Suprapubic skin (tissue), 4 donors: ENCODE results near the gene KRTAP5-3. TPM values are rescaled to one million over a fixed set of nuclear protein-coding genes. Genes with fewer than 3 reads are reported as not detected.
"Not testable (repeated sequence)": the region's sequence is repeated elsewhere in the genome, so short reads cannot be mapped to it uniquely, and the experiment has no call there.

Experiments
- DNase-seq, 2 donors: peaks; one replicate each; pipeline ENCODE4 v3.0.0-alpha.2; 2019; ENCODE audit warnings: low spot score in 2 of 2
- H3K27ac ChIP-seq: fragments of 200-600 bp; sonication (generic); one replicate; pipeline ENCODE4 v1.5.1; 2019
- H3K27me3 ChIP-seq: fragments of 200-600 bp; sonication (generic); one replicate; pipeline ENCODE4 v1.5.1; 2019
- H3K36me3 ChIP-seq: fragments of 200-600 bp; sonication (generic); one replicate; pipeline ENCODE4 v1.5.1; 2019
- H3K4me1 ChIP-seq: fragments of 200-600 bp; sonication (generic); one replicate; pipeline ENCODE4 v1.5.1; 2019
- H3K4me3 ChIP-seq: fragments of 200-600 bp; sonication (generic); one replicate; pipeline ENCODE4 v1.5.1; 2019; ENCODE audit warnings: mild to moderate bottlenecking
- H3K9me3 ChIP-seq: fragments of 200-600 bp; sonication (generic); one replicate; pipeline ENCODE4 v1.5.1; 2019
- CTCF ChIP-seq, 2 donors: fragments of 200-600 bp in 1 of 2; fragments of 450-650 bp in 1 of 2; sonication (generic) in 1 of 2; IDR thresholded peaks; one replicate each; pipeline ENCODE4 v1.5.1; 2016 to 2019; ENCODE audit warnings: antibody characterized with exemption in 2 of 2, mild to moderate bottlenecking in 1 of 2, moderate library complexity in 1 of 2
- EP300 ChIP-seq: sonication (generic); formaldehyde crosslinking; IDR thresholded peaks from one replicate; pipeline ENCODE4 v1.6.1; 2017; ENCODE audit warnings: antibody characterized with exemption
- POLR2A ChIP-seq, 2 donors: fragments of 450-650 bp; IDR thresholded peaks; one replicate each; pipeline ENCODE4 v1.6.1; 2017; ENCODE audit warnings: antibody characterized with exemption in 2 of 2, mild to moderate bottlenecking in 2 of 2, moderate library complexity in 2 of 2
- POLR2AphosphoS5 ChIP-seq, 3 donors: sonication (generic); formaldehyde crosslinking; IDR thresholded peaks; one replicate each; pipeline ENCODE4 v1.6.1; 2017; ENCODE audit warnings: antibody characterized with exemption in 3 of 3
- WGBS: methylation state at CpG from one replicate; pipeline ENCODE4 v1.1.5; 2018; 5-methylcytosine and 5-hydroxymethylcytosine counted together
- total RNA-seq, 4 donors: library from RNA; depleted of rRNA; stranded (reverse); fragments of >200 nt; gene quantifications; one replicate each; pipeline ENCODE4 v1.1.0, GENCODE V29; 2016

KRTAP5-3 gene
- total RNA-seq, 4 donors from 2014 or later, result 3.7 to 14.9 (median 4.4) TPM; not detected in 1

GRCh38 chr11:1597331-1597993, 10.8 kb downstream of the KRTAP5-3 start:
- Histone ChIP-seq H3K4me1 (no peaks in the 10 kb centered on the region), H3K9me3 (no peaks in the 10 kb centered on the region), H3K27ac (no peak overlapping the region), H3K4me3 (no peak overlapping the region), H3K27me3 (peaks cover 47% of the 10 kb centered on the region), H3K36me3 (no peaks in the 10 kb centered on the region)
- 78% methylated on average over 10 of the region's 10 CpGs for WGBS
- TF ChIP-seq POLR2AphosphoS5 (IDR thresholded peaks at IDR 0.05) (no peak), CTCF (IDR thresholded peaks at IDR 0.05) (no peak), EP300 (no peak), POLR2A (IDR thresholded peaks at IDR 0.05) (no peak)
- DNase-seq, result no peak

- not testable (repeated sequence) for DNase-seq, H3K4me1 ChIP-seq, H3K9me3 ChIP-seq, H3K27ac ChIP-seq, H3K36me3 ChIP-seq, H3K4me3 ChIP-seq
- H3K27me3 ChIP-seq, result peaks cover 56% of the 10 kb centered on the region
- WGBS, result 72% methylated on average over 11 of the region's 19 CpGs
Observed at GRCh38 chr11:1596576-1597121, 11.6 kb downstream of the KRTAP5-3 start.

- not testable (repeated sequence) for H3K4me3 ChIP-seq, H3K27ac ChIP-seq, H3K36me3 ChIP-seq, H3K9me3 ChIP-seq, H3K4me1 ChIP-seq, DNase-seq
- WGBS, result 67% methylated on average over 11 of the region's 11 CpGs
- peaks cover 54% of the 10 kb centered on the region for H3K27me3 ChIP-seq
Observed at GRCh38 chr11:1595994-1596575, 12.2 kb downstream of the KRTAP5-3 start.

GRCh38 chr11:1592628-1593027, 15.6 kb downstream of the KRTAP5-3 start:
- Histone ChIP-seq H3K4me1 (peaks cover 10% of the 10 kb centered on the region), H3K27ac (no peak overlapping the region), H3K9me3 (no peaks in the 10 kb centered on the region), H3K36me3 (no peaks in the 10 kb centered on the region), H3K27me3 (peaks cover 41% of the 10 kb centered on the region), H3K4me3 (no peak overlapping the region)
- no peak for TF ChIP-seq CTCF (IDR thresholded peaks at IDR 0.05)
- no peak for TF ChIP-seq POLR2AphosphoS5 (IDR thresholded peaks at IDR 0.05)
- no peak for TF ChIP-seq POLR2A (IDR thresholded peaks at IDR 0.05)
- no peak for TF ChIP-seq EP300
- 88% methylated on average over 9 of the region's 9 CpGs for WGBS
- no peak for DNase-seq

- peaks cover 24% of the 10 kb centered on the region for H3K27me3 ChIP-seq
- TF ChIP-seq POLR2AphosphoS5 (IDR thresholded peaks at IDR 0.05) (no peak), CTCF (IDR thresholded peaks at IDR 0.05) (no peak), EP300 (no peak), POLR2A (IDR thresholded peaks at IDR 0.05) (no peak)
- H3K36me3 ChIP-seq, result no peaks in the 10 kb centered on the region
- H3K27ac ChIP-seq, result no peak overlapping the region
- H3K4me3 ChIP-seq, result no peak overlapping the region
- H3K4me1 ChIP-seq, result peaks cover 10% of the 10 kb centered on the region
- H3K9me3 ChIP-seq, result no peaks in the 10 kb centered on the region
- no peak for DNase-seq
- 97% methylated on average over 5 of the region's 6 CpGs for WGBS
Observed at GRCh38 chr11:1589996-1590395, 18.3 kb downstream of the KRTAP5-3 start.

GRCh38 chr11:1589191-1589963, 18.9 kb downstream of the KRTAP5-3 start:
- H3K4me1 ChIP-seq, result peaks cover 10% of the 10 kb centered on the region
- H3K36me3 ChIP-seq, H3K4me3 ChIP-seq, H3K9me3 ChIP-seq, DNase-seq, H3K27ac ChIP-seq: not testable (repeated sequence)
- 9% methylated on average over 7 of the region's 10 CpGs for WGBS
- H3K27me3 ChIP-seq, result peaks cover 26% of the 10 kb centered on the region
- peak in 1 of 3 donors; percentile 20 for TF ChIP-seq POLR2AphosphoS5 (IDR thresholded peaks at IDR 0.05)
